IMR-90 (cell line): ENCODE measurements around the gene TK2. TPM values are rescaled to one million over a fixed set of nuclear protein-coding genes. Genes with fewer than 3 reads are reported as not detected.

Experiments
- ATAC-seq: fragments of 200-7000 bp; cut with Tn5 transposase; 2 replicates; pipeline ENCODE4 v1.9.1; 2020; ENCODE audit warnings: low read depth, mild to moderate bottlenecking, moderate library complexity
- BruUV-seq: library from RNA; stranded (reverse); fragments of 400-500 nt; replicated peaks from 2 replicates; lab custom pipeline; 2021; lab: Mats Ljungman, UMichigan
- CTCF ChIA-PET: fragments of 300-600 bp; formaldehyde crosslinking; extraction: SDS; loops from one replicate; lab custom pipeline; 2021; ENCODE audit warnings: antibody characterized with exemption; lab: Yijun Ruan, JAX
- POLR2A ChIA-PET: fragments of 300-600 bp; sonication (Branson Sonifier 250); formaldehyde crosslinking; loops from one replicate; lab custom pipeline; 2022; ENCODE audit warnings: antibody characterized with exemption; ENCODE audit not compliant: unreplicated experiment; lab: Charles Lee
- DNase-seq: peaks from one replicate; pipeline ENCODE4 v3.0.0; 2013
- H2AFZ ChIP-seq: replicated peaks from 2 replicates; pipeline ENCODE3; 2013; ENCODE audit warnings: low read length, mild to moderate bottlenecking; ENCODE audit not compliant: poor library complexity
- H2AK5ac ChIP-seq: 2 replicates; pipeline ENCODE4 v1.6.1; 2013; ENCODE audit warnings: low read depth, low read length, inconsistent platforms
- H2AK9ac ChIP-seq: replicated peaks from 2 replicates; pipeline ENCODE3; 2013; ENCODE audit warnings: mild to moderate bottlenecking, low read depth, low read length, moderate library complexity; ENCODE audit not compliant: poor library complexity
- H2BK120ac ChIP-seq: 2 replicates; pipeline ENCODE4 v1.6.1; 2013; ENCODE audit warnings: low read depth, low read length, inconsistent platforms
- H2BK15ac ChIP-seq: 3 replicates; pipeline ENCODE4 v1.6.1; 2013; ENCODE audit warnings: low read depth, low read length, inconsistent platforms
- H2BK20ac ChIP-seq: 2 replicates; pipeline ENCODE4 v1.6.1; 2013; ENCODE audit warnings: low read depth, mild to moderate bottlenecking, inconsistent platforms, low read length, moderate library complexity
- H2BK5ac ChIP-seq: 2 replicates; pipeline ENCODE4 v1.6.1; 2013; ENCODE audit warnings: mild to moderate bottlenecking, low read depth, low read length, inconsistent platforms; ENCODE audit not compliant: poor library complexity, severe bottlenecking
- H3K14ac ChIP-seq: replicated peaks from 2 replicates; pipeline ENCODE4 v1.6.1; 2013; ENCODE audit warnings: low read depth, low read length, inconsistent platforms
- H3K18ac ChIP-seq: 2 replicates; pipeline ENCODE4 v1.6.1; 2013; ENCODE audit warnings: low read depth, low read length, control low read depth
- H3K23ac ChIP-seq: 2 replicates; pipeline ENCODE4 v1.6.1; 2013; ENCODE audit warnings: low read depth, low read length, inconsistent platforms
- H3K27ac ChIP-seq: 2 replicates; pipeline ENCODE4 v1.5.1; 2013; ENCODE audit warnings: mild to moderate bottlenecking, control low read depth, low read length; ENCODE audit not compliant: insufficient read depth
- H3K27me3 ChIP-seq: 2 replicates; pipeline ENCODE4 v1.6.1; 2013; ENCODE audit warnings: low read length; ENCODE audit not compliant: control insufficient read depth, insufficient read depth
- H3K36me3 ChIP-seq: 2 replicates; pipeline ENCODE4 v1.6.1; 2013; ENCODE audit warnings: low read length, mixed read lengths; ENCODE audit not compliant: control insufficient read depth, insufficient read depth
- H3K4ac ChIP-seq: 2 replicates; pipeline ENCODE4 v1.6.1; 2013; ENCODE audit warnings: low read depth, low read length, inconsistent platforms
- H3K4me1 ChIP-seq: 2 replicates; pipeline ENCODE4 v1.6.1; 2013; ENCODE audit warnings: low read length, mixed read lengths; ENCODE audit not compliant: control insufficient read depth, insufficient read depth
- H3K4me2 ChIP-seq: 2 replicates; pipeline ENCODE4 v1.6.1; 2013; ENCODE audit warnings: low read depth, mild to moderate bottlenecking, control low read depth, low read length, moderate library complexity
- H3K4me3 ChIP-seq: 2 replicates; pipeline ENCODE4 v1.5.1; 2013; ENCODE audit warnings: low read depth, mild to moderate bottlenecking, control low read depth, low read length, moderate library complexity; ENCODE audit not compliant: insufficient read depth
- H3K56ac ChIP-seq: 2 replicates; pipeline ENCODE4 v1.6.1; 2013; ENCODE audit warnings: low read length, inconsistent platforms; ENCODE audit not compliant: insufficient read depth; ENCODE audit errors: extremely low read depth
- H3K79me1 ChIP-seq, 2 experiments: 2 replicates each; pipeline ENCODE4 v1.6.1; 2013; ENCODE audit warnings: low read length in 2 of 2, inconsistent platforms in 1 of 2, low read depth in 1 of 2
- H3K9ac ChIP-seq: 2 replicates; pipeline ENCODE4 v1.6.1; 2013; ENCODE audit warnings: low read depth, low read length, control low read depth
- H3K9me1 ChIP-seq: 2 replicates; pipeline ENCODE4 v1.6.1; 2013; ENCODE audit warnings: low read length, inconsistent platforms; ENCODE audit not compliant: insufficient read depth
- H3K9me3 ChIP-seq: 2 replicates; pipeline ENCODE4 v1.6.1; 2013; ENCODE audit warnings: low read length; ENCODE audit not compliant: control insufficient read depth, insufficient read depth
- H4K20me1 ChIP-seq: 2 replicates; pipeline ENCODE4 v1.6.1; 2013; ENCODE audit warnings: low read length, inconsistent platforms; ENCODE audit not compliant: insufficient read depth
- H4K5ac ChIP-seq: 2 replicates; pipeline ENCODE4 v1.6.1; 2013; ENCODE audit warnings: mild to moderate bottlenecking, low read depth, low read length, control low read depth
- H4K8ac ChIP-seq, 2 experiments: 2 replicates each; pipeline ENCODE4 v1.6.1; 2013; ENCODE audit warnings: low read depth in 2 of 2, low read length in 2 of 2, control low read depth in 1 of 2, inconsistent platforms in 1 of 2
- H4K91ac ChIP-seq: 2 replicates; pipeline ENCODE4 v1.6.1; 2013; ENCODE audit warnings: low read depth, low read length, inconsistent platforms; ENCODE audit not compliant: insufficient read depth
- BHLHE40 ChIP-seq: fragments of 150-350 bp; IDR thresholded peaks from 2 replicates; pipeline ENCODE4 v1.6.1; 2016; ENCODE audit warnings: mild to moderate bottlenecking, low read depth, low read length
- CTCF ChIP-seq: conservative IDR thresholded peaks from 2 replicates; pipeline ENCODE4 v1.5.1; 2012; ENCODE audit warnings: mild to moderate bottlenecking, low read depth, low read length, improper control_type of control experiment
- FOS ChIP-seq: fragments of 150-350 bp; IDR thresholded peaks from 2 replicates; pipeline ENCODE4 v1.6.1; 2016; ENCODE audit warnings: low read depth, low read length
- MAZ ChIP-seq: IDR thresholded peaks from 2 replicates; pipeline ENCODE4 v1.6.1; 2012; ENCODE audit warnings: low read depth, mild to moderate bottlenecking, low read length, improper control_type of control experiment, moderate library complexity, borderline replicate concordance
- MXI1 ChIP-seq: IDR thresholded peaks from 2 replicates; pipeline ENCODE4 v1.6.1; 2012; ENCODE audit warnings: low read depth, mild to moderate bottlenecking, low read length, moderate library complexity, borderline replicate concordance
- NFE2L2 ChIP-seq: fragments of 150-350 bp; IDR thresholded peaks from 2 replicates; pipeline ENCODE4 v1.6.1; 2016; ENCODE audit warnings: low read depth, mild to moderate bottlenecking, low read length
- RAD21 ChIP-seq: IDR thresholded peaks from 2 replicates; pipeline ENCODE4 v1.6.1; 2012; ENCODE audit warnings: low read length, improper control_type of control experiment
- RCOR1 ChIP-seq: IDR thresholded peaks from 2 replicates; pipeline ENCODE4 v1.6.1; 2012; ENCODE audit warnings: mild to moderate bottlenecking, low read length, improper control_type of control experiment; ENCODE audit not compliant: insufficient replicate concordance
- RFX5 ChIP-seq: IDR thresholded peaks from 2 replicates; pipeline ENCODE4 v1.8.0; 2012; ENCODE audit warnings: low read depth, mild to moderate bottlenecking, low read length, moderate library complexity
- WGBS, 2 experiments: methylation state at CpG; one replicate each; pipeline versions ENCODE4 v1.1.5 to v1.1.7; 2013; ENCODE audit warnings: missing lambda C conversion rate in 2 of 2; ENCODE audit not compliant: insufficient read length in 1 of 2; ENCODE audit errors: extremely low coverage in 2 of 2; 5-methylcytosine and 5-hydroxymethylcytosine counted together
- dilution Hi-C: fragments of 300-500 bp; cut with HindIII; formaldehyde crosslinking; loops from one replicate; pipeline ENCODE4 v1.14.3; 2018; ENCODE audit warnings: low sequenced_read_pairs; ENCODE audit not compliant: unreplicated experiment
- in situ Hi-C: fragments of 300-500 bp; cut with MboI; formaldehyde crosslinking; loops from 3 replicates; pipeline ENCODE4 v1.14.3; 2019; ENCODE audit warnings: low sequenced_read_pairs, inconsistent platforms, mixed read lengths
- intact Hi-C: fragments of 100-400 bp; cut with micrococcal nuclease; formaldehyde crosslinking; loops from 2 replicates; pipeline ENCODE4 v1.10.0; 2022
- polyA plus RNA-seq, 3 experiments: library from polyadenylated mRNA; depleted of rRNA; stranded (reverse); fragments of >200 nt; gene quantifications; 2 replicates each; pipeline ENCODE4 v1.2.3, GENCODE V29; 2012; ENCODE audit warnings: low replicate concordance in 1 of 3
- total RNA-seq: library from RNA; depleted of rRNA; stranded (reverse); fragments of >200 nt; gene quantifications from 2 replicates; pipeline ENCODE4 v1.2.3, GENCODE V29; 2012
- TF ChIP-seq, protein P1 (sequence below): fragments of 150-350 bp; IDR thresholded peaks from 2 replicates; pipeline ENCODE4 v1.6.1; 2016; ENCODE audit warnings: low read depth, mild to moderate bottlenecking, low read length, moderate library complexity, borderline replicate concordance
- TF ChIP-seq, protein P2 (sequence below): fragments of 150-350 bp; IDR thresholded peaks from 2 replicates; pipeline ENCODE4 v1.6.1; 2017; ENCODE audit warnings: mild to moderate bottlenecking, antibody characterized with exemption, low read length, low read depth

TK2 gene
- total and polyA plus RNA-seq, 2 of the 4 experiments (the other 2 are of a cell fraction) = 14.7 to 16.5 TPM

DNA sequence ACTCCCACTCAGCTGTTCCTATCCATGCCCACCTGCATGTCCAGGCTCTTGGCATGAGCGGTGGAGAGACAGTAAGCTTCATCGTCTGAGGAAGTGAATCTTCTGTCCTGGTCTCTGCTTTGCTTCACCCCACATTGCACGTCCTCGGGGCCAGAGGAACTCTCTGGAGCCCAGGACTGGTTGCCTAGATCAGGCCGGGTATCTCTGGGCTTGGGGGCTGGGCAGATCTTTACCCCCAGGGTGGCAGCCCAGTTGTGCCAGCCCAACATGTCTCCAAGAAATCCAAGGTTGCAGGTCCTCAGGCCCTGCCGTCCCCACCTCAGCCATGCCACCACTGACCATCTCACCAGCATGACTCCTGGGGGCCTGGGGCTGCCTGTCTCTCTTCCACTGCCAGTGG, 64.5 kb downstream of the TK2 start:
- Histone ChIP-seq H3K36me3 (no peaks in the 10 kb centered on the region), H3K4me2 (no peak overlapping the region), H3K4ac (no peak overlapping the region), H3K56ac (no peak overlapping the region), H4K8ac (no peak overlapping the region), H4K91ac (no peak overlapping the region), H2AFZ (peak overlapping the region; percentile 56), H3K4me3 (no peak overlapping the region), H3K9me3 (0 out of 2 replicates have a peak, but pooled peaks cover 3% of the 10 kb centered on the region), H3K18ac (no peak overlapping the region), H3K4me1 (peaks cover 11% of the 10 kb centered on the region; the same call in 1 of the 2 replicates), H3K9ac (no peak overlapping the region), H3K23ac (no peak overlapping the region), H2BK20ac (no peak overlapping the region), H2AK9ac (no peak overlapping the region), H2BK120ac (no peak overlapping the region), H3K27ac (no peak overlapping the region), H3K9me1 (0 out of 2 replicates have a peak, but pooled peaks cover 3% of the 10 kb centered on the region), H3K14ac (no peak overlapping the region), H2BK15ac (no peak overlapping the region), H2AK5ac (0 out of 2 replicates have a peak overlapping the region, but pooled peaks have one; percentile 33), H3K79me1 (no peaks in the 10 kb centered on the region), H3K27me3 (no peaks in the 10 kb centered on the region), H2BK5ac (no peak overlapping the region), H4K20me1 (no peaks in the 10 kb centered on the region), H4K5ac (no peak overlapping the region)
- ChIA-PET POLR2A (no interaction called here), CTCF (no interaction called here)
- no peak for TF ChIP-seq BHLHE40
- no peak for TF ChIP-seq MXI1
- no peak for TF ChIP-seq NFE2L2
- no peak for TF ChIP-seq FOS
- TF ChIP-seq, protein P1, sequence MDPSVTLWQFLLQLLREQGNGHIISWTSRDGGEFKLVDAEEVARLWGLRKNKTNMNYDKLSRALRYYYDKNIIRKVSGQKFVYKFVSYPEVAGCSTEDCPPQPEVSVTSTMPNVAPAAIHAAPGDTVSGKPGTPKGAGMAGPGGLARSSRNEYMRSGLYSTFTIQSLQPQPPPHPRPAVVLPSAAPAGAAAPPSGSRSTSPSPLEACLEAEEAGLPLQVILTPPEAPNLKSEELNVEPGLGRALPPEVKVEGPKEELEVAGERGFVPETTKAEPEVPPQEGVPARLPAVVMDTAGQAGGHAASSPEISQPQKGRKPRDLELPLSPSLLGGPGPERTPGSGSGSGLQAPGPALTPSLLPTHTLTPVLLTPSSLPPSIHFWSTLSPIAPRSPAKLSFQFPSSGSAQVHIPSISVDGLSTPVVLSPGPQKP = no peak
- no peak for TF ChIP-seq CTCF
- TF ChIP-seq RFX5 = no peak
- TF ChIP-seq MAZ = no peak
- no peak for TF ChIP-seq RCOR1
- TF ChIP-seq RAD21 = no peak
- TF ChIP-seq, protein P2, sequence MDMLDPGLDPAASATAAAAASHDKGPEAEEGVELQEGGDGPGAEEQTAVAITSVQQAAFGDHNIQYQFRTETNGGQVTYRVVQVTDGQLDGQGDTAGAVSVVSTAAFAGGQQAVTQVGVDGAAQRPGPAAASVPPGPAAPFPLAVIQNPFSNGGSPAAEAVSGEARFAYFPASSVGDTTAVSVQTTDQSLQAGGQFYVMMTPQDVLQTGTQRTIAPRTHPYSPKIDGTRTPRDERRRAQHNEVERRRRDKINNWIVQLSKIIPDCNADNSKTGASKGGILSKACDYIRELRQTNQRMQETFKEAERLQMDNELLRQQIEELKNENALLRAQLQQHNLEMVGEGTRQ = no peak
- no peak for ATAC-seq
- dilution Hi-C loops = no loop called here
- in situ Hi-C loops = loop anchor here (5.0 kb wide), 1 partner anchor 78 kb away; no protein-coding TSS in a partner anchor
- DNase-seq = no peak
- intact Hi-C loops = no loop called here
- WGBS, 2 experiments = 100% methylated on average over 4 of the region's 6 CpGs; no CpG with 5 or more reads in 1 of the 2 experiments
- no TSS peak for BruUV-seq
